Measurements from ENCODE around the gene KCTD16. TPM values are rescaled to one million over a fixed set of nuclear protein-coding genes. Genes with fewer than 3 reads are reported as not detected.

KCTD16 gene
- total RNA-seq, 2 donors from 2014 or later = 0.14 to 0.62 TPM

- WGBS = 74% methylated on average over 2 of the region's 2 CpGs
- Histone ChIP-seq H3K4me1 (replicated peaks) (no peaks in the 10 kb centered on the region), H3K4me3 (no peak overlapping the region), H3K27ac (no peak overlapping the region), H3K9me3 (no peaks in the 10 kb centered on the region), H3K27me3 (replicated peaks; ENCODE audit: insufficient read depth) (no peaks in the 10 kb centered on the region), H3K36me3 (no peaks in the 10 kb centered on the region)
- TF ChIP-seq POLR2AphosphoS5 (IDR thresholded peaks at IDR 0.05) (no peak), POLR2A (IDR thresholded peaks at IDR 0.05) (no peak)
- TF ChIP-seq, protein P1, sequence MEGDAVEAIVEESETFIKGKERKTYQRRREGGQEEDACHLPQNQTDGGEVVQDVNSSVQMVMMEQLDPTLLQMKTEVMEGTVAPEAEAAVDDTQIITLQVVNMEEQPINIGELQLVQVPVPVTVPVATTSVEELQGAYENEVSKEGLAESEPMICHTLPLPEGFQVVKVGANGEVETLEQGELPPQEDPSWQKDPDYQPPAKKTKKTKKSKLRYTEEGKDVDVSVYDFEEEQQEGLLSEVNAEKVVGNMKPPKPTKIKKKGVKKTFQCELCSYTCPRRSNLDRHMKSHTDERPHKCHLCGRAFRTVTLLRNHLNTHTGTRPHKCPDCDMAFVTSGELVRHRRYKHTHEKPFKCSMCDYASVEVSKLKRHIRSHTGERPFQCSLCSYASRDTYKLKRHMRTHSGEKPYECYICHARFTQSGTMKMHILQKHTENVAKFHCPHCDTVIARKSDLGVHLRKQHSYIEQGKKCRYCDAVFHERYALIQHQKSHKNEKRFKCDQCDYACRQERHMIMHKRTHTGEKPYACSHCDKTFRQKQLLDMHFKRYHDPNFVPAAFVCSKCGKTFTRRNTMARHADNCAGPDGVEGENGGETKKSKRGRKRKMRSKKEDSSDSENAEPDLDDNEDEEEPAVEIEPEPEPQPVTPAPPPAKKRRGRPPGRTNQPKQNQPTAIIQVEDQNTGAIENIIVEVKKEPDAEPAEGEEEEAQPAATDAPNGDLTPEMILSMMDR (IDR thresholded peaks at IDR 0.05) = no peak
- intact Hi-C loops (cut with DNase I) = no loop called here
- no peak for DNase-seq (ENCODE audit: low spot score)
Observed at GRCh38 chr5:144448457-144448856, 277.8 kb downstream of the KCTD16 start.

DNA sequence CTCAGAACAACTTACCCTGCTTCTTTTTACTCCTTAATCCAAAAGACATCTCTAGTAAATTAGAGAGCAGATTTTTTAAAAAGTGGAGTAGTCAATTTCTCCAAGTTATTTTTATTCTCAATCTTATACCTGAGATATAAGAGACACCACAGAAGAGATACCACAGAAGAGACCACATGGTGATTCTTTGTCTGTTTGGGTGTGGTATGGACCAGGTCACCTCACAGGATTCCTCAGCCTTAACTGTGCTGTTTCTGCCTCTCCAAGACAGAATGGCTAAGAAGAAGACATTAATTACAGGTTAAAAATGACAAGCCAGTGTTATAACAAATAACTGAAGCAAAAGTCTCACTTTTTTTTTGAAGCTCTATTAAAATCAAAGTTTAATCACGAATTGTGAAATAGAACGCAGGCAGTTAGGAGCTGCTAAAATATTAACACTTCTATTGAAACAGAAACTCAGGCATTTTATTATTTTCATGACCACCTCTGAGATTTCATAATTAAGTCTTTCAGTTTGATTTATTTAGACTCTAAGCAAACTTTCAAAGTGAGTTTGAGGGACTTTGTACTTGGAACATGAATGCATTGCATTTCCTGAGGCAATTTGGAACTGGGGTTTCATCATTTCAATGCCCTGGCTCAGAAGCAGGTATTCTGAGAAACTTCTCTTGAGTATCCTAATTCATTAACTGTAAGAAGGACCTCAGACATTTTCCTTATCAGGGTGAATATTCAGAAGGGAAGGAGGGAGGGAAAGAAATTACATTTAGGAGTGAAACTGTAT is 280.7 kb downstream of the KCTD16 start:
- Histone ChIP-seq H3K4me3 (no peak overlapping the region), H3K9me3 (no peaks in the 10 kb centered on the region), H3K4me1 (replicated peaks) (no peaks in the 10 kb centered on the region), H3K27ac (no peak overlapping the region), H3K27me3 (replicated peaks; ENCODE audit: insufficient read depth) (no peaks in the 10 kb centered on the region), H3K36me3 (no peaks in the 10 kb centered on the region)
- intact Hi-C loops (cut with DNase I) = no loop called here
- no peak for TF ChIP-seq POLR2AphosphoS5 (IDR thresholded peaks at IDR 0.05)
- no peak for TF ChIP-seq POLR2A (IDR thresholded peaks at IDR 0.05)
- TF ChIP-seq, protein P1 (IDR thresholded peaks at IDR 0.05) = no peak
- DNase-seq (ENCODE audit: low spot score) = no peak
- 42% methylated on average over 2 of the region's 2 CpGs for WGBS

GRCh38 chr5:144453753-144454152 is 283.1 kb downstream of the KCTD16 start:
- 42% methylated on average over 4 of the region's 4 CpGs for WGBS
- Histone ChIP-seq H3K4me1 (replicated peaks) (no peaks in the 10 kb centered on the region), H3K4me3 (no peak overlapping the region), H3K9me3 (no peaks in the 10 kb centered on the region), H3K27me3 (replicated peaks; ENCODE audit: insufficient read depth) (no peaks in the 10 kb centered on the region), H3K27ac (no peak overlapping the region), H3K36me3 (no peaks in the 10 kb centered on the region)
- TF ChIP-seq POLR2AphosphoS5 (IDR thresholded peaks at IDR 0.05) (no peak), POLR2A (IDR thresholded peaks at IDR 0.05) (no peak)
- TF ChIP-seq, protein P1 (IDR thresholded peaks at IDR 0.05) = no peak
- intact Hi-C loops (cut with DNase I) = no loop called here
- no peak for DNase-seq (ENCODE audit: low spot score)

DNA sequence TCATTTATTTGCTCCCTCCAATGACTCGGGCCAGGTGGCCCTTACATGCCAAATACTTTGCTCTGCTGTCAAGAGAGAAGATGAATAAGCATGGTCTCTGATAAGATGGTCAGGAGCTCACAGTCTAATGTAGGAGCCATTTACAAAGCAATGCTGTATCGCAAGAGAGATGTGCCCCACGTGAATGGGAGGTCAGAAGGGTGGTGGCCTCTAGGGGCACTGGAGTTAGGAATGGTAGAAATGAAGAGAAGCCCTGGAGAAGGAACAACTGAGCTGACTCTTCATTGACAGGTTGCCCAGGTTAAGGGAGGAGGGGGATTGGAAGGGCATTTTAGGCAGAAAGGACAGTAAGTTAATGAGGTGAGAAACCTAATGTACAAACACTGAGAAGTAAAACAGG is 286.5 kb downstream of the KCTD16 start:
- Histone ChIP-seq H3K4me1 (replicated peaks) (no peaks in the 10 kb centered on the region), H3K27ac (no peak overlapping the region), H3K27me3 (replicated peaks; ENCODE audit: insufficient read depth) (no peaks in the 10 kb centered on the region), H3K9me3 (no peaks in the 10 kb centered on the region), H3K4me3 (no peak overlapping the region), H3K36me3 (no peaks in the 10 kb centered on the region)
- TF ChIP-seq POLR2A (IDR thresholded peaks at IDR 0.05) (no peak), POLR2AphosphoS5 (IDR thresholded peaks at IDR 0.05) (no peak)
- TF ChIP-seq, protein P1 (IDR thresholded peaks at IDR 0.05) = no peak
- no peak for DNase-seq (ENCODE audit: low spot score)
- intact Hi-C loops (cut with DNase I) = no loop called here
- 70% methylated on average over 3 of the region's 3 CpGs for WGBS

- no peaks in the 10 kb centered on the region for H3K9me3 ChIP-seq
- intact Hi-C loops (cut with DNase I) = no loop called here
- no peak overlapping the region for H3K4me3 ChIP-seq
- no peaks in the 10 kb centered on the region for H3K27me3 ChIP-seq (replicated peaks; ENCODE audit: insufficient read depth)
- no peaks in the 10 kb centered on the region for H3K36me3 ChIP-seq
- H3K27ac ChIP-seq = no peak overlapping the region
- no peaks in the 10 kb centered on the region for H3K4me1 ChIP-seq (replicated peaks)
- TF ChIP-seq POLR2A (IDR thresholded peaks at IDR 0.05) (no peak), POLR2AphosphoS5 (IDR thresholded peaks at IDR 0.05) (no peak)
- TF ChIP-seq, protein P1 (IDR thresholded peaks at IDR 0.05) = no peak
- 90% methylated on average over 4 of the region's 4 CpGs for WGBS
- no peak for DNase-seq (ENCODE audit: low spot score)
Observed at GRCh38 chr5:144458216-144458615, 287.5 kb downstream of the KCTD16 start.

Measured in prostate gland (tissue), 2 donors.